ENCODE measurements around the gene LPP.
A peak's percentile ranks its signal among the peaks of the same experiment; 100 is the strongest.

LPP gene

GRCh38 chr3:188229726-188230125, 75.8 kb downstream of the LPP start:
- no peak for DNase-seq

DNA sequence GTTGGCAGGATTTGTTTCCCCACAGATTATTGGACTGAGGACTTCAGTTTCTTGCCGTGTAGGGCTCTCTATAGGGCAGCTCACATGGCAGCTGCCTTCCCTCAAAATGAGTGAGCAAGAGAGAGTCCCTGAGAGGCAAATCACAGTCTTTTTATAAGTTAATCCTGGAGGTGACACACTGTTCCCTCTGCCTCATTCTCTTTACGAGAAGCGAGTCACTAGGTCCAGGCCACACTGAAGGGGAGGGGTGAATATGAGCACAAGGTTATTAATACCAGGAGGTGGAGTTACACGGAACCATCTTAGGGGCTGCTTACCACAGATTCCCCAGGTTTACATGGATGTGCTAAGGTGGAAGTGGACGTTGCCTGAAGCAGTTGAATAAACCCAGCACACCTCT, 77.0 kb downstream of the LPP start:
- no peak for DNase-seq

- DNase-seq = no peak
Observed at GRCh38 chr3:188231456-188231855, 77.5 kb downstream of the LPP start.

DNA sequence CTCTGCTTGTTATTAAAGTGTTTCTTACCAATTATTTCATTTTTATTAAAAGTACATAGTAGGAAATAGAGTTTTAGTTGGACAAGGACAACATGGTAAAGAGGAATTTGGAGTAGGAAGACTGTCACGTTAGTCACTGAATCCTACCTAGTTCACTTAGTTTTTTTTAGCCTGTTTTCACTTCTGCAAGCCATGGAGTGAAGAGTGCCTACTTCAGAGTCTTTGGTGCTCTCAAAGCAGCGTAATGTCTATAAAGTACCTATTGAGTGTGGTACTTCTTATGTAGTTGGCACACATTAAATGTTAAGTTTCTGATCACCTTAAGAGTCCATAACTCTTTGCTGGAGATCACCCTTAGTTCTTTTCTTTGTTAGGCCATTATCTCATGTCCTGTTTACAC, 78.7 kb downstream of the LPP start:
- no peak for DNase-seq

- DNase-seq = peak; percentile 20
Observed at GRCh38 chr3:188233320-188233719, 79.4 kb downstream of the LPP start.

- DNase-seq = no peak
Observed at GRCh38 chr3:188234132-188234531, 80.2 kb downstream of the LPP start.

DNA sequence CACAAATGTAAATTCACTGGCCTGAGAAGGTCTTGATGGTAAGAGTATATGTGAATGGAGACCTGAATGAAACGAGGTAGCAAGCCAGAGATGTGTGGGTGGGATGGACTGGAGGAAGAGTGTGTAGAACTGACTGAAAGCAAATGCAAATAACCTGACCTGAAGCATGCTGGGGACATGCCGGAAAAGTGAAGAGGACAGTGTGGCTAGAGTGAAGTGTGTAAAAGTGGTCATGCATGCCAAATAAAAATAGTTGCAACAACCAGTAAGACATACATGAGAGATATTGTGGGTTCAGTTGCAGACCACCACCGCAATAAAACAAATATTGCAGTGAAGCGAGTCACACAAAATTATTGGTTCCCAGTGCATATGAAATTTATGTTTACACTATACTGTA, 82.3 kb downstream of the LPP start:
- no peak for DNase-seq

DNA sequence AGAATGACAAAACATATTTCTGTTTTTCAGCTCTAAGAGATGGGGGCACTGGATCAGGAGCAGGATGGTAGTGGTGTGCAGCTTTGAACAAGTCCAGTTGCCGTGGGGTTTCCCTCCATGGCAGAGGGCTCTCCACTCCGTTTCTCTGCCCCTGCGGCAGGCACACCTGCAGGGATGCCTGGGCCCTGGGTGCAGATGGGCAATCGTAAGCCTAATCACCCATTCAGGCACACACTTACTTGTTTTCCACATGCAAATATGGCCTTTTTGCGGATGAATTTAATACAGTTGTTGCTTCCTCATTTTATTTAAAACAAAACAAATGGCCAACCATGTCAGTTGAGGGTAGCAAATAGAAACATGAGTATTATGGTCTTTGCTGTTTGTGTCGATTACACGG, 85.1 kb downstream of the LPP start:
- DNase-seq = no peak

- DNase-seq = no peak
Observed at GRCh38 chr3:188239577-188239976, 85.6 kb downstream of the LPP start.

DNA sequence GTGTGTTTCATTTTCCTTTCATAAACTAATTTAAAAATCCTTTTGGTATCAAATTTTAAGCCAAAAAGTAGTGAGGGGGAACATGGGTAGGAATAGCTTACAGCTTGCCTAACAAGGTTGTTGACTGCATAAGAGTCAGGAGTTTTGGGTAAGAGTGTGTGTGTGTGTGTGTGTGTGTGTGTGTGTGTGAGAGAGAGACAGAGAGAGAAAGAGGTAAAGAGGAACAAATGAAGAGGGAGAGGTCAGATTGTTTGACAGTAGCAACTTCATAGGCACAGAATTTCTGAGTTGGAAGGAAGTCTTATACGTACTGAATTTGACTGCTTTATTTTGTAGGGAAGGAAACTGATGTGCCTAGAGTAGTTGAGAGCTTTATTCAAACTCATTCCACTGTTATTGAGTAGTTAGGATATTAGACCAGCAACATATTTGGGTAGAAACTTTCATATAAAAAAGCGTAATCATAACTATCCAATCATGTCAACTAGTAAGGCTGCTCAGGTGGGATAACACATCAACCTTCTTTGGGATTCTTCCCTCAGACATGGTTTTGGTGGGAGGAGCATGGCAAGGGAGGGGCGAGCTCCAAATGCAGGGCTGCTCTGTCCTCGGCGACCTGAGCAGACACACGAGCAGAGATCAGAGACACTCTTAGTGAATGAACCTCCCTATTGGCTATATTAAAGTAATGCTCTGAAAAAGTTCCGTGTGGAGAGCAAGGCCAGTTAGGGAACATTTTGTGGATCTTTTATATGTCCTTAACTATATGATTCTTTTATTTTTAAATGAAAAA, 86.4 kb downstream of the LPP start:
- DNase-seq = no peak

GRCh38 chr3:188241072-188241471, 87.1 kb downstream of the LPP start:
- DNase-seq = peak; percentile 19

GRCh38 chr3:188241883-188242282, 87.9 kb downstream of the LPP start:
- no peak for DNase-seq

GRCh38 chr3:188242436-188243123, 88.6 kb downstream of the LPP start:
- DNase-seq = no peak

GRCh38 chr3:188243124-188243795, 89.3 kb downstream of the LPP start:
- DNase-seq = no peak

DNA sequence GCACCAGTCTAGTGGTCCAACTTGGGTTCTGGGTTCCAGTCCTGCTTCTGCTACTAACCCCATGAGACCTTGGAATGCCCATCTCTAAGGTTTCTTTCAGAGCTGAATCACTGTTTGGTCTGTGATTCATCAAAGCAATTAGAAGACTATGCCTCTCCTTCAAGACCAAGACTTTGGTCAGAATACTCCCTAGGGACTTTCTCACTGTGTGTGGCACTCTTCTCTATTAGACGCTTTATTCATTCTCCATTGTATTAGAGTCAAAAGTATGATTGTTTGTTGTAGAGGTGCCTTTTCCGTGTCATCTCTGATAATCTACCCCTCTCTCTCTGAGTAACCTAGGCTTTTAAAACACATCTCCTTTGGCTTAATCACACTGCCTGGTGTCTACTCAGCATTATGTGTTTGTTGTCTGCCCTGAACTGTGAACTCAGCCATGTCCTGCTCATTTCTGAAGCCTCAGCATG, 90.5 kb downstream of the LPP start:
- no peak for DNase-seq

DNA sequence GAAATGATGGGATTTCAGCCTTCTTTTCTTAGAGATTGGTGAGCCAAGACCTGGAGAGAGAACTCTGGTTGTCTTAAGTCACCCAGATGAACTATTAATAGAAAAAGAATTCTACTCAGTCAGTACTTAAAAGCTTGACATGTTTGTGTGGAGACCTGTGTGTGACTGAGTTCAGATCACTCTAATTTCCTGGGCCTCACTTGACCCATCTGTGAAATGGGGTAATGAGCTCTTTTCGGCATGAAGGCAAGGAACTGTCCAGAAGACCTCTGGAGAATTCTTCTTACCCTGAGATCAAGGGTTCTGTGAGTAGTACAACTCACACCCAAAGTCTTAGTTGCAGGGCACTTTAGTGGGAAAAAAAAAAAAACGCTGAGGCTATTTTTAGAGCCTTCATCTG, 92.9 kb downstream of the LPP start:
- no peak for DNase-seq

GRCh38 chr3:188248036-188248561, 94.1 kb downstream of the LPP start:
- no peak for DNase-seq

DNA sequence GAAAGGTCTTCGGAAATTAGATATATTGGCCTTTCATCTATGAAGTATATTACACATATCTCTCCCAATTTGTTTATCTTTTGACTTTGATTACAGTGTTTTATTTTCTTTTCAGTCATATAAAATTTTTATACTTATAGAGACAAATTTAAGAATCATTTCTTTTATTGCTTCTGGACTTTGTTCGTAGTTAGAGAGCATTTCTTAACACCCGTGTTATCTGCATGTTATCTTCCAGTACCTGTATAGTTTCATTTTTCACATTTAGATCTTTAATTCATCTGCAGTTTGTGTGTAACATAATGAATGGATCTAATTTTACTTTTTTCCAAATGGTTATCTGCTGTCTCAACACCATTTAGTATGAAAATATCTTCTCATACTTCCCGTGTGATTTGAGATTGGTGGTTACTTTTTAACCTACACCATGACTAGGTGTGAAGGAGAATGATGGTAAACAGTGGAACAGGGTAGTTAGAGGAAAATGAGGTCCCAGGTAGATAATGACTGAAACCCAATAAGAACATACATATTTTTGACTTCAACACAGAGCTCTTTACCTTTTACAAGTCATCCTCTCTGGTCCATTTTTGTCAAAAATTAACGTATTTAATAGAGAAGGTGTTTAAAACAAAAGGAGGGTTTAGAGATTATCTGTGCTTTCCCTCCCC, 99.3 kb downstream of the LPP start:
- no peak for DNase-seq

- no peak for DNase-seq
Observed at GRCh38 chr3:188253800-188254452, 100.0 kb downstream of the LPP start.

DNA sequence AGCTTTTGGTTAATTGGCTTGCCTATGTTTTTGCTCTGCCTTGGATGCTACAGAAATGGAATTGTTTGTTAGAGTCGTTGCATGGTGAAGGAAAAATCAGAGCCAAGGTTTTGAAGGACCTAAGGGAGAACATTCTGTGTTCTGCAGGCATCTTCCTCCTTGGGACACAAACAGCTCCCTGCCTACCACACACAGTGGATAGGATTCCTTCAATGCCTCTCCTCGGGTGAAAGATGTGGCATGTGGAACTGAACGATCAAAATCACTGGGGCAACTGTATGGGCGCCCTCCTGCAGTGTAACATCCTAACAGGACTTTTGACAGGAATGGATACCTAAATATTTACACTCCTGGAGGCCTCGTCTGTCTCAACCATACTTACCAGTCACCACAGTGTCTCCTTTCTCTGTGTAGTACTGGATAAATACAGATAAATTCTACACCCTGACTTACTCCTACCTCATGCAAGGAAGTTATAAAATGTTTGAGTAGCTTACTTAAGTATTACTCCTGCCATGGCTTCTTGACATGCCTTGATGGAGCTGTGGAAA, 100.6 kb downstream of the LPP start:
- DNase-seq = no peak

DNA sequence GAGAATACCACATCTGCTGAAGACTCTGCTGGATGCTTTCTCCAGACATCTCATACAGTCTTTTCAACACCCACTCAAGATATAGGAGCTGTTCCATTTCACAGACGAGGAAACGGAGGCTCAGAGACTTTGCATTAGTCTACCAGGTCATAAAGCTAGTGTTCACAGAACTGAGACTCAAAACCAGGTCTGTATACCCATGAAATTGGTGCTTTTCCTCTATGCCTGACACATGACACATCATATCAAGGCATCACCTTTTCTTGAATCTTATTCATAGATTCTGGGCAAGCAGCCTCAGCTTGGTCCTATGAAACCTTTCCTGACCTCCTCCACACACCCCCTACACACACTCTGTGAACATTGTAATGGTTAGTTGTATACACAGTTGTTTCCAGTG, 101.2 kb downstream of the LPP start:
- no peak for DNase-seq

- no peak for DNase-seq
Observed at GRCh38 chr3:188256758-188257157, 102.8 kb downstream of the LPP start.
